HepG2 (cell line): ENCODE results near the gene CDK17. TPM values are rescaled to one million over a fixed set of nuclear protein-coding genes. Genes with fewer than 3 reads are reported as not detected.

Source experiments
- ATAC-seq: fragments of 200-7000 bp; cut with Tn5 transposase; 3 replicates; pipeline ENCODE4 v1.9.1; 2020; ENCODE audit warnings: mild to moderate bottlenecking, moderate library complexity
- BruUV-seq: library from RNA; stranded (reverse); fragments of 400-500 nt; replicated peaks from 2 replicates; lab custom pipeline; 2021; lab: Mats Ljungman, UMichigan
- CTCF ChIA-PET: fragments of 300-600 bp; formaldehyde crosslinking; extraction: SDS; loops from one replicate; lab custom pipeline; 2021; ENCODE audit warnings: low total read pairs, inconsistent platforms, low intra/inter-chr PET ratio; lab: Yijun Ruan, JAX
- POLR2A ChIA-PET: fragments of 350-600 bp; sonication (Branson Sonifier 250); formaldehyde crosslinking; loops from one replicate; lab custom pipeline; 2020; ENCODE audit warnings: antibody characterized with exemption, inconsistent platforms; lab: Yijun Ruan, JAX
- DNase-seq: peaks from one replicate; pipeline ENCODE4 v3.0.0-alpha.2; 2015; ENCODE audit warnings: low spot score
- FAIRE-seq: peaks from 3 replicates; lab custom pipeline; 2011; peaks lifted over from hg19 to GRCh38; lab: Jason Lieb, UNC
- H2AFZ ChIP-seq: one replicate; pipeline ENCODE4 v1.6.1; 2011; ENCODE audit warnings: low read length, inconsistent platforms
- H3K27ac ChIP-seq: fragments of 300-600 bp; 3 replicates; pipeline ENCODE4 v1.8.0; 2011; ENCODE audit warnings: mixed run types, mild to moderate bottlenecking, mixed read lengths, low read length, inconsistent platforms; ENCODE audit not compliant: insufficient read depth; ENCODE audit errors: extremely low read length
- H3K27me3 ChIP-seq, 2 experiments: fragments of 200-600 bp in 1 of 2; 2 replicates in 1 of 2; 3 replicates in 1 of 2; pipeline versions ENCODE4 v1.6.0 to v1.8.0; 2011; ENCODE audit warnings: low read length in 2 of 2, mild to moderate bottlenecking in 2 of 2, moderate library complexity in 2 of 2, inconsistent platforms in 1 of 2; ENCODE audit not compliant: insufficient read depth in 2 of 2, control insufficient read depth in 1 of 2
- H3K36me3 ChIP-seq, 2 experiments: fragments of 200-600 bp in 1 of 2; replicated peaks in 1 of 2; 2 replicates in 1 of 2; 3 replicates in 1 of 2; pipeline versions ENCODE4 v1.5.1 to v1.8.0; 2011; ENCODE audit warnings: low read length in 2 of 2, inconsistent platforms in 1 of 2; ENCODE audit not compliant: insufficient read depth in 2 of 2, control insufficient read depth in 1 of 2
- H3K4me1 ChIP-seq: 2 replicates; pipeline ENCODE4 v1.5.1; 2012; ENCODE audit warnings: low read length, inconsistent platforms; ENCODE audit not compliant: insufficient read depth
- H3K4me2 ChIP-seq: 2 replicates; pipeline ENCODE4 v1.6.0; 2011; ENCODE audit warnings: low read depth, low read length, inconsistent platforms
- H3K4me3 ChIP-seq, 3 experiments: fragments of 200-600 bp in 1 of 3; sonication (generic), shearing (Covaris generic) in 1 of 3; replicated peaks in 1 of 3; 2 replicates each; pipeline ENCODE4 v1.5.1; 2011 to 2016; ENCODE audit warnings: low read length in 3 of 3, inconsistent platforms in 2 of 3, low read depth in 2 of 3, mild to moderate bottlenecking in 2 of 3, control low read depth in 1 of 3, mixed read lengths in 1 of 3; ENCODE audit not compliant: insufficient read depth in 1 of 3
- H3K79me2 ChIP-seq: one replicate; pipeline ENCODE4 v1.6.1; 2011; ENCODE audit warnings: low read length, inconsistent platforms; ENCODE audit not compliant: insufficient read depth
- H3K9ac ChIP-seq: 2 replicates; pipeline ENCODE4 v1.6.0; 2011; ENCODE audit warnings: mild to moderate bottlenecking, low read depth, low read length, inconsistent platforms; ENCODE audit not compliant: insufficient read depth
- H3K9me3 ChIP-seq: 2 replicates; pipeline ENCODE4 v1.5.1; 2012; ENCODE audit warnings: mild to moderate bottlenecking, low read length
- H4K20me1 ChIP-seq: 2 replicates; pipeline ENCODE4 v1.6.0; 2011; ENCODE audit warnings: inconsistent platforms, mild to moderate bottlenecking, low read length, moderate library complexity; ENCODE audit not compliant: insufficient read depth
- CSRNP2 ChIP-seq: sonication (generic); formaldehyde crosslinking; conservative IDR thresholded peaks from 2 replicates; pipeline ENCODE4 v1.8.0; 2022; ENCODE audit warnings: low read depth, missing genetic modification reagents
- FOXP1 ChIP-seq, 2 experiments: fragments of 450-650 bp in 1 of 2; IDR thresholded peaks; 2 replicates each; pipeline ENCODE4 v1.6.1; 2017 to 2018; ENCODE audit warnings: antibody characterized with exemption in 1 of 2
- IKZF4 ChIP-seq: sonication (generic); formaldehyde crosslinking; IDR thresholded peaks from 2 replicates; pipeline ENCODE4 v1.5.1; 2020; ENCODE audit warnings: borderline replicate concordance, mild to moderate bottlenecking, low read depth, missing genetic modification reagents; ENCODE audit errors: not compliant biosample characterization
- IKZF5 ChIP-seq: IDR thresholded peaks from 2 replicates; pipeline ENCODE4 v1.6.1; 2018; ENCODE audit warnings: missing genetic modification reagents, mild to moderate bottlenecking, missing compliant biosample characterization
- MXD4 ChIP-seq: IDR thresholded peaks from 2 replicates; pipeline ENCODE4 v1.6.1; 2016; ENCODE audit warnings: mild to moderate bottlenecking, missing biosample characterization, missing genetic modification reagents
- ZHX2 ChIP-seq, 2 experiments: sonication (generic) in 1 of 2; formaldehyde crosslinking in 1 of 2; IDR thresholded peaks; 2 replicates each; pipeline versions ENCODE4 v1.6.1 to v1.9.0; 2014 to 2022; ENCODE audit warnings: antibody characterized with exemption in 1 of 2, borderline replicate concordance in 1 of 2, inconsistent platforms in 1 of 2, low read depth in 1 of 2, missing genetic modification reagents in 1 of 2
- ZNF362 ChIP-seq: sonication (generic); formaldehyde crosslinking; IDR thresholded peaks from 2 replicates; pipeline ENCODE4 v1.4.0; 2020; ENCODE audit warnings: missing genetic modification reagents, mild to moderate bottlenecking, borderline replicate concordance
- ZXDC ChIP-seq: sonication (generic); formaldehyde crosslinking; IDR thresholded peaks from 2 replicates; pipeline ENCODE4 v1.5.0; 2020; ENCODE audit warnings: mild to moderate bottlenecking, missing genetic modification reagents
- WGBS: methylation state at CpG from one replicate; pipeline ENCODE4 v1.1.6; 2017; ENCODE audit warnings: low lambda C conversion rate; 5-methylcytosine and 5-hydroxymethylcytosine counted together
- in situ Hi-C: cut with HindIII; loops from 2 replicates; pipeline ENCODE4 v1.10.0; 2017; ENCODE audit warnings: low pct_unique_long_range_greater_than_20kb; ENCODE audit not compliant: extremely low pct_ligation_motif_present
- intact Hi-C: fragments of 100-400 bp; cut with micrococcal nuclease; formaldehyde crosslinking; loops from one replicate; pipeline ENCODE4 v1.10.0; 2022; ENCODE audit not compliant: unreplicated experiment
- polyA plus RNA-seq, 8 experiments: library from polyadenylated mRNA; depleted of rRNA in 3 of 8; stranded (reverse) in 7 of 8; unstranded in 1 of 8; fragments of >200 nt; fragmentation: Illumina TruSeq in 4 of 8; extraction: Trizol in 4 of 8; gene quantifications; 2 replicates each; pipeline versions ENCODE4 v1.2.1 to v1.2.3, GENCODE V29; 2011 to 2016; ENCODE audit warnings: low read depth in 4 of 8, missing spikeins in 1 of 8, mixed read lengths in 1 of 8; ENCODE audit not compliant: insufficient read depth in 1 of 8
- total RNA-seq, 5 experiments: library from RNA; depleted of rRNA; stranded (reverse); fragments of >200 nt; fragmentation: Illumina TruSeq; extraction: Trizol; gene quantifications; 2 replicates each; pipeline ENCODE4 v1.2.3, GENCODE V29; 2016; ENCODE audit warnings: low read depth in 1 of 5

Gene CDK17
- total and polyA plus RNA-seq, 2 of the 13 experiments (the other 11 are each of a cell fraction or from before 2014, with no cell fraction given), result 9.9 to 22.3 TPM

GRCh38 chr12:96375841-96376604 is 24.2 kb downstream of the CDK17 start:
- H4K20me1 ChIP-seq, result 0 out of 2 replicates have a peak, but pooled peaks cover 3% of the 10 kb centered on the region
- WGBS, result 100% methylated on average over 1 of the region's 1 CpG
- POLR2A ChIA-PET, result no interaction called here
- no TSS peak for BruUV-seq
- H2AFZ ChIP-seq, result no peak overlapping the region
- H3K4me1 ChIP-seq, result 0 out of 2 replicates have a peak, but pooled peaks cover 6% of the 10 kb centered on the region
- intact Hi-C loops (loop anchor here (2.0 kb wide), 1 partner anchor 15 kb away; no protein-coding TSS in a partner anchor), in situ Hi-C loops (no loop called here)
- ATAC-seq (no peak), FAIRE-seq (no peak), DNase-seq (no peak)
- no peak overlapping the region for H3K4me2 ChIP-seq
- peaks cover 78% of the 10 kb centered on the region for H3K79me2 ChIP-seq
- no peaks in the 10 kb centered on the region for H3K27me3 ChIP-seq
- CTCF ChIA-PET, result no interaction called here
- H3K9me3 ChIP-seq, result no peaks in the 10 kb centered on the region
- H3K27ac ChIP-seq, result no peak overlapping the region
- no peak overlapping the region for H3K9ac ChIP-seq
- no peaks in the 10 kb centered on the region for H3K36me3 ChIP-seq
- H3K4me3 ChIP-seq, result no peak overlapping the region
- TF ChIP-seq FOXP1 (IDR thresholded peaks at IDR 0.05), result no peak
- no peak for TF ChIP-seq FOXP1 (CRISPR knock-in tag; IDR thresholded peaks at IDR 0.05)
- TF ChIP-seq IKZF4 (CRISPR knock-in tag), result no peak
- no peak for TF ChIP-seq CSRNP2 (CRISPR knock-in tag)
- no peak for TF ChIP-seq ZXDC (CRISPR knock-in tag)
- TF ChIP-seq MXD4, result no peak
- no peak for TF ChIP-seq IKZF5 (CRISPR knock-in tag)
- no peak for TF ChIP-seq ZHX2 (IDR thresholded peaks at IDR 0.05; ENCODE audit: low read depth)
- TF ChIP-seq ZHX2 (CRISPR knock-in tag; IDR thresholded peaks at IDR 0.05; ENCODE audit: borderline replicate concordance), result no peak
- TF ChIP-seq ZNF362 (CRISPR knock-in tag), result no peak
